HepG2 (cell line): ENCODE measurements around the gene KCNJ5. TPM values are rescaled to one million over a fixed set of nuclear protein-coding genes. Genes with fewer than 3 reads are reported as not detected.

ENCODE experiments used
- FOXP1 ChIP-seq, 2 experiments: fragments of 450-650 bp in 1 of 2; IDR thresholded peaks; 2 replicates each; pipeline ENCODE4 v1.6.1; 2017 to 2018; ENCODE audit warnings: antibody characterized with exemption in 1 of 2
- GATA4 ChIP-seq: sonication (generic); IDR thresholded peaks from 2 replicates; pipeline ENCODE4 v1.6.1; 2016; ENCODE audit warnings: antibody characterized with exemption, low read depth, borderline replicate concordance
- HMGXB4 ChIP-seq, 2 experiments: sonication (generic) in 1 of 2; formaldehyde crosslinking in 1 of 2; IDR thresholded peaks; 2 replicates each; pipeline versions ENCODE4 v1.4.0 to v1.6.1; 2018 to 2020; ENCODE audit warnings: missing genetic modification reagents in 2 of 2, borderline replicate concordance in 1 of 2, low read depth in 1 of 2, mild to moderate bottlenecking in 1 of 2, missing biosample characterization in 1 of 2
- HNRNPLL ChIP-seq: fragments of 200-400 bp; formaldehyde crosslinking; IDR thresholded peaks from 2 replicates; pipeline ENCODE4 v1.6.1; 2017; ENCODE audit warnings: mild to moderate bottlenecking, low read depth, low read length; ENCODE audit not compliant: poor library complexity, severe bottlenecking
- KLF12 ChIP-seq: sonication (generic); formaldehyde crosslinking; IDR thresholded peaks from 2 replicates; pipeline ENCODE4 v1.4.0; 2020; ENCODE audit warnings: missing genetic modification reagents, borderline replicate concordance
- MYC ChIP-seq: sonication (generic); formaldehyde crosslinking; IDR thresholded peaks from 2 replicates; pipeline ENCODE4 v1.9.0; 2021; ENCODE audit warnings: missing genetic modification reagents, borderline replicate concordance
- MZF1 ChIP-seq: sonication (generic); formaldehyde crosslinking; IDR thresholded peaks from 2 replicates; pipeline ENCODE4 v1.8.1; 2023; ENCODE audit warnings: mild to moderate bottlenecking, missing genetic modification reagents, borderline replicate concordance
- STAG1 ChIP-seq: sonication (generic); formaldehyde crosslinking; IDR thresholded peaks from 2 replicates; pipeline ENCODE4 v1.4.0; 2020; ENCODE audit warnings: missing genetic modification reagents
- TFDP2 ChIP-seq: sonication (generic); formaldehyde crosslinking; IDR thresholded peaks from 2 replicates; pipeline ENCODE4 v1.4.0; 2020; ENCODE audit warnings: missing genetic modification reagents
- ZFY ChIP-seq: sonication (generic); formaldehyde crosslinking; IDR thresholded peaks from 2 replicates; pipeline ENCODE4 v1.4.0; 2020; ENCODE audit warnings: missing genetic modification reagents
- ZNF574 ChIP-seq: sonication (generic); formaldehyde crosslinking; IDR thresholded peaks from 2 replicates; pipeline ENCODE4 v1.4.0; 2020; ENCODE audit warnings: missing genetic modification reagents
- ZNF713 ChIP-seq: sonication (generic); formaldehyde crosslinking; IDR thresholded peaks from 2 replicates; pipeline ENCODE4 v1.4.0; 2020; ENCODE audit warnings: mild to moderate bottlenecking, missing genetic modification reagents
- ZSCAN9 ChIP-seq: IDR thresholded peaks from 2 replicates; pipeline ENCODE4 v1.6.1; 2016; ENCODE audit warnings: borderline replicate concordance
- polyA plus RNA-seq, 8 experiments: library from polyadenylated mRNA; depleted of rRNA in 3 of 8; stranded (reverse) in 7 of 8; unstranded in 1 of 8; fragments of >200 nt; fragmentation: Illumina TruSeq in 4 of 8; extraction: Trizol in 4 of 8; gene quantifications; 2 replicates each; pipeline versions ENCODE4 v1.2.1 to v1.2.3, GENCODE V29; 2011 to 2016; ENCODE audit warnings: low read depth in 4 of 8, missing spikeins in 1 of 8, mixed read lengths in 1 of 8; ENCODE audit not compliant: insufficient read depth in 1 of 8
- total RNA-seq, 5 experiments: library from RNA; depleted of rRNA; stranded (reverse); fragments of >200 nt; fragmentation: Illumina TruSeq; extraction: Trizol; gene quantifications; 2 replicates each; pipeline ENCODE4 v1.2.3, GENCODE V29; 2016; ENCODE audit warnings: low read depth in 1 of 5
- TF ChIP-seq, protein P1 (sequence below): sonication (generic); formaldehyde crosslinking; conservative IDR thresholded peaks from 2 replicates; pipeline ENCODE4 v1.4.0; 2020; ENCODE audit warnings: missing genetic modification reagents
- TF ChIP-seq, protein P2 (sequence below): sonication (generic); formaldehyde crosslinking; IDR thresholded peaks from 2 replicates; pipeline ENCODE4 v1.5.0; 2020; ENCODE audit warnings: missing genetic modification reagents
- TF ChIP-seq, protein P3 (sequence below): sonication (generic); formaldehyde crosslinking; IDR thresholded peaks from 2 replicates; pipeline ENCODE4 v1.5.0; 2020; ENCODE audit warnings: mild to moderate bottlenecking, missing genetic modification reagents, moderate library complexity

Gene KCNJ5
- total and polyA plus RNA-seq, 2 of the 13 experiments (the other 11 are each of a cell fraction or from before 2014, with no cell fraction given) = not detected

DNA sequence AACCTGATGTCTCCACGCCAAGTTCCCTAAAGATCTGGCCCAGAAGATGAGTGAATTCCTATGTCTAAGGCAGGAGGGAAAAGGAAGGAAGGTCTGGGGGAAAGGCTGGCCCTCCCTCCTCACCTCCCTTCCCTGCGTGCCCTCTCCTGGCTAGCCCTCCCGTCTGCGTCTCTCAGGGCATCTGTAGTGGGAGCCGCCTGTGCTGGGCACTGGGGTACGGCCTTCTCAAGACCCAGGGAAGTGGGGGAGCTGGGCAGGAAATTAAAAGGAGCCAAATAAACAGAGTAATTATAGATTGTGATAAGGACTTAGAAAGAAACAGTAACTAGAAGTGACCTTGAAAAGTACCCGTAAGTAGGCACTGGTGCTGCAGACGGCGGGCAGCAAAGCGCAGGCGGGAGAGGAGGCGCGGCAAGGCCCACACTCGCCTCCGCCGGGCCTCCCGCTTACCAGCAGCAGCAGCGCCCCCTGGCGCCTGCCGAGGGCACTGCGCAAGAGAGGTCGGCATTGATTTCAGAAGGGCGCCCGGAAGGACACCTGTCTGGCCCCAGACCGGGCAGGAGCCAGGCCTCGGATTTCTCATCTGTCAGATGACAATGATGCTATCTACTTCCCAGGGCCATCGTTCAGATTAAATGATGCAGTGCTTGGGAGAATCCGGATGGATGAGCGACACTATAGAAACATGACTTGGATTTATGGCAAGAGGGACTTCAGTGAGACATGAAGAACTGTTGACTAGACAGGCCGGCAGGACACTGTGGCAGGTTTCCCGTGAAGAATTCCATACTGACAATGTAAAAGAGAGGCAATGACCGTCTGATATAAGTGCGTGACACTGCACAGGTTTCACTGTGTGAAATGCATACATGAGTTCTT lies 31.4 kb upstream of the KCNJ5 start (continued):
- TF ChIP-seq ZNF574 (CRISPR knock-in tag) (0 out of 2 replicates have a peak, but pooled peaks have one; percentile 14), MYC (CRISPR knock-in tag) (peak; percentile 6; the same call in 1 of the 2 replicates), STAG1 (CRISPR knock-in tag) (peak; percentile 45), FOXP1 (IDR thresholded peaks at IDR 0.05) (no peak), FOXP1 (CRISPR knock-in tag; IDR thresholded peaks at IDR 0.05) (no peak), MZF1 (no peak), GATA4 (no peak), HNRNPLL (peak; percentile 51), ZNF713 (CRISPR knock-in tag) (no peak), TFDP2 (CRISPR knock-in tag) (peak; percentile 33; the same call in 1 of the 2 replicates), HMGXB4 (CRISPR knock-in tag; IDR thresholded peaks at IDR 0.05; ENCODE audit: borderline replicate concordance in 1 of 2, low read depth in 1 of 2) (peak in 1 of 2 experiments; percentile 44; a peak in 1 of 4 replicates), ZFY (CRISPR knock-in tag) (peak; percentile 39; the same call in 1 of the 2 replicates), ZSCAN9 (CRISPR knock-in tag) (no peak), KLF12 (CRISPR knock-in tag) (no peak)
- TF ChIP-seq, protein P1, sequence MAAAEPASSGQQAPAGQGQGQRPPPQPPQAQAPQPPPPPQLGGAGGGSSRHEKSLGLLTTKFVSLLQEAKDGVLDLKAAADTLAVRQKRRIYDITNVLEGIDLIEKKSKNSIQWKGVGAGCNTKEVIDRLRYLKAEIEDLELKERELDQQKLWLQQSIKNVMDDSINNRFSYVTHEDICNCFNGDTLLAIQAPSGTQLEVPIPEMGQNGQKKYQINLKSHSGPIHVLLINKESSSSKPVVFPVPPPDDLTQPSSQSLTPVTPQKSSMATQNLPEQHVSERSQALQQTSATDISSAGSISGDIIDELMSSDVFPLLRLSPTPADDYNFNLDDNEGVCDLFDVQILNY (CRISPR knock-in tag) = no peak
- TF ChIP-seq, protein P2, sequence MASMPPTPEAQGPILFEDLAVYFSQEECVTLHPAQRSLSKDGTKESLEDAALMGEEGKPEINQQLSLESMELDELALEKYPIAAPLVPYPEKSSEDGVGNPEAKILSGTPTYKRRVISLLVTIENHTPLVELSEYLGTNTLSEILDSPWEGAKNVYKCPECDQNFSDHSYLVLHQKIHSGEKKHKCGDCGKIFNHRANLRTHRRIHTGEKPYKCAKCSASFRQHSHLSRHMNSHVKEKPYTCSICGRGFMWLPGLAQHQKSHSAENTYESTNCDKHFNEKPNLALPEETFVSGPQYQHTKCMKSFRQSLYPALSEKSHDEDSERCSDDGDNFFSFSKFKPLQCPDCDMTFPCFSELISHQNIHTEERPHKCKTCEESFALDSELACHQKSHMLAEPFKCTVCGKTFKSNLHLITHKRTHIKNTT (CRISPR knock-in tag) = no peak
- TF ChIP-seq, protein P3, sequence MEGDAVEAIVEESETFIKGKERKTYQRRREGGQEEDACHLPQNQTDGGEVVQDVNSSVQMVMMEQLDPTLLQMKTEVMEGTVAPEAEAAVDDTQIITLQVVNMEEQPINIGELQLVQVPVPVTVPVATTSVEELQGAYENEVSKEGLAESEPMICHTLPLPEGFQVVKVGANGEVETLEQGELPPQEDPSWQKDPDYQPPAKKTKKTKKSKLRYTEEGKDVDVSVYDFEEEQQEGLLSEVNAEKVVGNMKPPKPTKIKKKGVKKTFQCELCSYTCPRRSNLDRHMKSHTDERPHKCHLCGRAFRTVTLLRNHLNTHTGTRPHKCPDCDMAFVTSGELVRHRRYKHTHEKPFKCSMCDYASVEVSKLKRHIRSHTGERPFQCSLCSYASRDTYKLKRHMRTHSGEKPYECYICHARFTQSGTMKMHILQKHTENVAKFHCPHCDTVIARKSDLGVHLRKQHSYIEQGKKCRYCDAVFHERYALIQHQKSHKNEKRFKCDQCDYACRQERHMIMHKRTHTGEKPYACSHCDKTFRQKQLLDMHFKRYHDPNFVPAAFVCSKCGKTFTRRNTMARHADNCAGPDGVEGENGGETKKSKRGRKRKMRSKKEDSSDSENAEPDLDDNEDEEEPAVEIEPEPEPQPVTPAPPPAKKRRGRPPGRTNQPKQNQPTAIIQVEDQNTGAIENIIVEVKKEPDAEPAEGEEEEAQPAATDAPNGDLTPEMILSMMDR (CRISPR knock-in tag) = peak; percentile 85
